A673 (cell line): ENCODE measurements around the gene EIF4G1. TPM values are rescaled to one million over a fixed set of nuclear protein-coding genes. Genes with fewer than 3 reads are reported as not detected.

ENCODE experiments used
- BruUV-seq: library from RNA; stranded (reverse); fragments of 400-500 nt; replicated peaks from 2 replicates; lab custom pipeline; 2021; lab: Mats Ljungman, UMichigan
- CTCF ChIA-PET: fragments of 300-600 bp; sonication (Branson Sonifier 250); formaldehyde crosslinking; loops from one replicate; lab custom pipeline; 2022; ENCODE audit warnings: antibody characterized with exemption; lab: Charles Lee
- POLR2A ChIA-PET: fragments of 300-600 bp; sonication (Branson Sonifier 250); formaldehyde crosslinking; loops from one replicate; lab custom pipeline; 2022; ENCODE audit warnings: antibody characterized with exemption; ENCODE audit not compliant: low non-redundant PET; lab: Charles Lee
- DNase-seq: peaks from one replicate; pipeline ENCODE4 v3.0.0-alpha.2; 2015; ENCODE audit warnings: low spot score
- H3K27ac ChIP-seq: fragments of 200-600 bp; sonication (generic); 2 replicates; pipeline ENCODE4 v1.5.1; 2016; ENCODE audit warnings: mixed run types, low read depth, mild to moderate bottlenecking, mixed read lengths, antibody characterized with exemption, low read length; ENCODE audit not compliant: poor library complexity, severe bottlenecking
- H3K27me3 ChIP-seq: fragments of 200-600 bp; sonication (generic); replicated peaks from 2 replicates; pipeline ENCODE4 v1.6.1; 2017; ENCODE audit warnings: mixed run types, low read depth, mild to moderate bottlenecking, mixed read lengths, antibody characterized with exemption, low read length; ENCODE audit not compliant: insufficient read depth, poor library complexity
- H3K36me3 ChIP-seq: fragments of 200-600 bp; sonication (generic); 2 replicates; pipeline ENCODE4 v1.6.1; 2016; ENCODE audit warnings: mixed run types, mild to moderate bottlenecking, mixed read lengths, antibody characterized with exemption, low read length; ENCODE audit not compliant: insufficient read depth, poor library complexity, severe bottlenecking
- H3K4me1 ChIP-seq: fragments of 200-600 bp; sonication (generic); 2 replicates; pipeline ENCODE4 v1.6.1; 2017; ENCODE audit warnings: mixed run types, mild to moderate bottlenecking, mixed read lengths, antibody characterized with exemption, low read length; ENCODE audit not compliant: insufficient read depth, poor library complexity, severe bottlenecking
- H3K4me3 ChIP-seq: fragments of 200-600 bp; sonication (generic); 2 replicates; pipeline ENCODE4 v1.5.1; 2016; ENCODE audit warnings: low read depth, mixed run types, mild to moderate bottlenecking, mixed read lengths, low read length; ENCODE audit not compliant: poor library complexity, severe bottlenecking
- H3K9me3 ChIP-seq: fragments of 200-600 bp; sonication (generic); 2 replicates; pipeline ENCODE4 v1.6.1; 2016; ENCODE audit warnings: mixed run types, low read depth, mild to moderate bottlenecking, mixed read lengths, antibody characterized with exemption, low read length; ENCODE audit not compliant: poor library complexity, severe bottlenecking
- CTCF ChIP-seq: fragments of 300-800, 200-600 bp; sonication (generic); conservative IDR thresholded peaks from 2 replicates; pipeline ENCODE4 v1.5.1; 2017; ENCODE audit warnings: low read depth, mild to moderate bottlenecking, antibody characterized with exemption, low read length, moderate library complexity, mixed read lengths
- EZH2 ChIP-seq: fragments of 200-600 bp; sonication (generic); IDR thresholded peaks from 2 replicates; pipeline ENCODE4 v1.6.1; 2017; ENCODE audit warnings: borderline replicate concordance, low read depth, mild to moderate bottlenecking, mixed read lengths, antibody characterized with exemption, low read length; ENCODE audit not compliant: poor library complexity, severe bottlenecking
- intact Hi-C: fragments of 100-400 bp; cut with micrococcal nuclease; formaldehyde crosslinking; loops from one replicate; pipeline ENCODE4 v1.10.0; 2022; ENCODE audit not compliant: unreplicated experiment
- total RNA-seq: library from RNA; stranded (reverse); gene quantifications from 2 replicates; pipeline ENCODE4 v1.2.3, GENCODE V29; 2021

EIF4G1 gene
- total RNA-seq, 1 experiment from 2014 or later = 559 TPM

- TF ChIP-seq EZH2 = peak; percentile 58
- TF ChIP-seq CTCF = no peak
- no TSS peak for BruUV-seq
- Histone ChIP-seq H3K4me3 (peak within 1 kb of the TSS; percentile 34), H3K4me1 (peaks cover 4% of the 10 kb centered on the region), H3K27ac (no peak within 1 kb of the TSS), H3K36me3 (no peaks in the 10 kb centered on the region), H3K27me3 (peaks cover 48% of the 10 kb centered on the region), H3K9me3 (no peaks in the 10 kb centered on the region)
- DNase-seq = no peak
- ChIA-PET CTCF (no interaction called here), POLR2A (no interaction called here)
- intact Hi-C loops = loop anchor here (10.0 kb wide), 1 partner anchor 405 kb away; no protein-coding TSS in a partner anchor
These were observed 65.2 kb downstream of the EIF4G1 start, which contains the start of gene CHRD for GRCh38 chr3:184379358-184380184. Gene CHRD (plus strand): TSS chr3:184380054. CDS start chr3:184380319, 265 bp downstream.

- TF ChIP-seq EZH2 (no peak), CTCF (no peak)
- CTCF ChIA-PET = no interaction called here
- no TSS peak for BruUV-seq
- H3K4me1 ChIP-seq = peaks cover 4% of the 10 kb centered on the region
- no peak overlapping the region for H3K27ac ChIP-seq
- H3K36me3 ChIP-seq = no peaks in the 10 kb centered on the region
- H3K4me3 ChIP-seq = peak overlapping the region; percentile 34
- H3K27me3 ChIP-seq = peaks cover 44% of the 10 kb centered on the region
- H3K9me3 ChIP-seq = no peaks in the 10 kb centered on the region
- POLR2A ChIA-PET = no interaction called here
- intact Hi-C loops = no loop called here
- no peak for DNase-seq
These were observed 65.8 kb downstream of the EIF4G1 start for GRCh38 chr3:184380185-184380626.

- no peak for DNase-seq
- ChIA-PET POLR2A (no interaction called here), CTCF (no interaction called here)
- Histone ChIP-seq H3K4me1 (peaks cover 4% of the 10 kb centered on the region), H3K27me3 (peaks cover 41% of the 10 kb centered on the region), H3K4me3 (peak overlapping the region; percentile 34), H3K9me3 (no peaks in the 10 kb centered on the region), H3K36me3 (no peaks in the 10 kb centered on the region), H3K27ac (no peak overlapping the region)
- TF ChIP-seq CTCF = no peak
- TF ChIP-seq EZH2 = peak; percentile 98
- no TSS peak for BruUV-seq
- intact Hi-C loops = no loop called here
These were observed 66.3 kb downstream of the EIF4G1 start for GRCh38 chr3:184380627-184381260.
